ENCODE measurements around the gene TTC34.

Gene TTC34

GRCh38 chr1:2834146-2834475 lies 32.6 kb upstream of the TTC34 start:
- POLR2A ChIA-PET = no interaction called here
- CTCF ChIA-PET = no interaction called here
- no peak for DNase-seq (ENCODE audit: extremely low spot score)
- TF ChIP-seq ELF4 (IDR thresholded peaks at IDR 0.05) (no peak), BHLHE40 (IDR thresholded peaks at IDR 0.05; ENCODE audit: borderline replicate concordance) (no peak), LEF1 (IDR thresholded peaks at IDR 0.05; ENCODE audit: borderline replicate concordance) (no peak), TARDBP (IDR thresholded peaks at IDR 0.05) (no peak), ARNT (IDR thresholded peaks at IDR 0.05) (no peak), CTBP1 (IDR thresholded peaks at IDR 0.05; ENCODE audit: borderline replicate concordance) (no peak), HDGF (IDR thresholded peaks at IDR 0.05; ENCODE audit: borderline replicate concordance) (no peak), FOXK2 (IDR thresholded peaks at IDR 0.05) (no peak), SP1 (IDR thresholded peaks at IDR 0.05) (no peak), FOXM1 (IDR thresholded peaks at IDR 0.05; ENCODE audit: borderline replicate concordance) (no peak)

DNA sequence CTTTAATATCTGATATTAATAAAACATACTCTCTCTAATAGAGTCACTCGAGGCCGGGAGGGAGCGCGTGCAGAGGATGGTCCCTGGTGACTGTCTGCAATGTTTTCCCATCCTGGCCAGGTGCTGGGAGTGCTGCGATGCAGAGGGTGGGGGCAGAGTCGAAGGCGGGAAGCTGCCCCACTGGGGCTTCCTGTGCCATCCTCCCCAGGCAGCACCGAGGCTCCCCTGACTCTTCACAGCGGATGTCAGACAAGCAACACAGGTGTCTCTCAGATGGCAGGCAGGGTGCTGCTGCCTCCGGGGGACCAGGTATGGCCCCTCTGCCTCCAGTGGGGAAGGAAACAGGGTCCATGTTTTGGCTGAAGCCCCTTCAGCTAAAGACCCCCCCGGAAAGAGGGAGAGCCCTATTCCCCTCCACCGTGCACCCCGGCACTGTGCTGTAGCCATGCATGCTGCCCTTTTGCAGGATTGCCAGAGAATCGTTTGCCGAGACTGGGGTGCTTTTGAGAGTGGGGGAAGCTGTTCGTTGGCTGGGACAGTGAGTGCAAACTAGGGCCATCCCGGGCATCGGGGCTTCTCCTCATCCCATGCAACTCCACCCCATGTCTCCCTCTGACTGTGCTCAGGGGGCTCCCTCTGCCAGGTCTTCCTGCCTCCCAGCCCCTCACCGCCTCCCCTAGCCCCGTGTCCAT lies 32.1 kb upstream of the TTC34 start:
- no peak for TF ChIP-seq FOXA1 (IDR thresholded peaks at IDR 0.05)
- no peak for TF ChIP-seq FOXM1 (IDR thresholded peaks at IDR 0.05; ENCODE audit: borderline replicate concordance)
- no peak for TF ChIP-seq L3MBTL2 (conservative IDR thresholded peaks at IDR 0.05)
- TF ChIP-seq SUZ12 (IDR thresholded peaks at IDR 0.05) = no peak
- CTCF ChIA-PET = no interaction called here
- POLR2A ChIA-PET = no interaction called here
- DNase-seq (ENCODE audit: extremely low spot score) = no peak

DNA sequence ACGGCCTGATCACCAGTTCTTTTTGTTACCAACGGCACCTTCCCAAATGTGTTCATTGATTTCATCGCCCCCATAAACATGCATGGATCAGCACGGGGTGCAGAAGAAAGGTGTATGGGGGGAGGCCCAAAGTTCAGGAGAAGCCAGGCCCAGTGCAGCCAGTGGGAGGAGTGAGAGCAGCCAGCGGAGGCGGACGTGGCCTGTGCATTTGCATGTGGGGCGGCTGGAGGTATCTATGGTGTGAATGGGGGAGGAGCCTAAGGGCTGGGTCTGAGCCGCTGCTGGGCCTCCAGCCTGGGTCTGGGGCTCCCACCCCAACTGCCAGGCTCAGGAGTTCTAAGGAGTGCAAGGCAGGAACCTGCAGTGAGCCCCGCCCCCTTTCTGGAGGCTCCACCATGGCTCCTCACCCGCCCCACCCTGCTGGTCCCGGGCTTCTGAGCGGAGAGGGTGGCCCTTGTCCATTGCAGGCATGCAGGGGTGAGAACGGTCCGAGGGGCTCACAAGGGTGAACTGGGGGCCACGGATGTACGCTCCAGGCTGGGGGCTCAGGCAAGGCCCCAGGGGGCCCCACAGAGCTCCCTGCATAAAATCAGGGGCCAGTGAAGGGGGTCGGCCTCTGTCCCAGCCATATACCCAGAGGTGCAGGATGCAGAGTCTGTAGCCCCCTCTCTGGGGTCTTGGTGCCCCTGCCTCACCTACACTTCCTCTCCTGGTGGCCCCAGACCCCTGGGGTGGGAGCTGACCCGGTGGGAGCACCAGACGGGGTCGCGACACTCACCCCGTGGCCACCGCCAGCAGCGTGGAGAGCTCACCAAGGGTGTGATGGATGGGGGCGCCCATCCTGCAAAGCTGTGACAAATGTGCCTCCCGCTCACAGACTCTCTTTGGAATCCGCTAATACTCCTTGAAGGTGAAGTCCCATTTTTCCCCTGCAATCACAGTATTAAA lies 31.3 kb upstream of the TTC34 start:
- POLR2A ChIA-PET = no interaction called here
- CTCF ChIA-PET = no interaction called here
- TF ChIP-seq FOXA1 (IDR thresholded peaks at IDR 0.05) (no peak), ZNF384 (IDR thresholded peaks at IDR 0.05) (no peak), FOXK2 (IDR thresholded peaks at IDR 0.05) (no peak), SUZ12 (IDR thresholded peaks at IDR 0.05) (no peak)
- no peak for DNase-seq (ENCODE audit: extremely low spot score)

DNA sequence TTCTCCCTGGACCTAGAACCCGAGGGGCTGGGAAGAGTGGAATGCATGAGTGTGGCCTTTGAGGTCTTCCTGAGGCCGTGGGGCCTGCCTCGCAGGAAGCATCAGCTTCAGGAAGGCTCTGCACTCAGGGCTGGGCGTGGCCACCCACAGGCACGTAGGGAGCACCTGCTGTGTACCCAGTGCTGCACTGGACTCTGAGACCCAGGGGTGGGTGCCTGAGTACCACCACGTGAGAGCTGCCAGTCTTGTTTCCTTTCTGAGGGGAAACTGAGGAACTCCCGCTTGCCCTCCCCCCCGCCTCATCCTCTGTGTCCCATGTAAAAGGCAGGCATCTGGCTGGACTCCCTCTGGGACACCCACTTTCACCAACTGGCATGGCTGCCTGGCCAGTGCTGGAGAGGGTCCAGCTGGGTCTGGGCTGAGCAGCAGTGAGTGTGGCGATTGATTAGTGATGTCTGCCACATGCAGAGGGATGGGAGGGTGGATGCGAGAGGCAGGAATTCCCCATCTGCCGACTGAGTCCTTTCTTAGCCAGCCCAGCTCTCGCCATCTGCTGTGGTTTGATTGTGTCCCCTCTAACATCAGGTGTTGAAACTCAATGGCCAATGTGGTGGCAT lies 30.2 kb upstream of the TTC34 start:
- DNase-seq (ENCODE audit: extremely low spot score) = no peak
- CTCF ChIA-PET = no interaction called here
- POLR2A ChIA-PET = no interaction called here
- TF ChIP-seq NFRKB (IDR thresholded peaks at IDR 0.05) (no peak), ELF4 (IDR thresholded peaks at IDR 0.05) (no peak), FOXM1 (IDR thresholded peaks at IDR 0.05; ENCODE audit: borderline replicate concordance) (no peak), FOXA1 (IDR thresholded peaks at IDR 0.05) (no peak), CTBP1 (IDR thresholded peaks at IDR 0.05; ENCODE audit: borderline replicate concordance) (no peak), ARNT (IDR thresholded peaks at IDR 0.05) (no peak)

- ChIA-PET CTCF (no interaction called here), POLR2A (no interaction called here)
- DNase-seq (ENCODE audit: extremely low spot score) = no peak
- no peak for TF ChIP-seq L3MBTL2 (conservative IDR thresholded peaks at IDR 0.05)
- TF ChIP-seq FOXA1 (IDR thresholded peaks at IDR 0.05) = no peak
- no peak for TF ChIP-seq NFRKB (IDR thresholded peaks at IDR 0.05)
- TF ChIP-seq SUZ12 (IDR thresholded peaks at IDR 0.05) = no peak
- no peak for TF ChIP-seq FOXK2 (IDR thresholded peaks at IDR 0.05)
- TF ChIP-seq SP1 (IDR thresholded peaks at IDR 0.05) = no peak
- no peak for TF ChIP-seq ZNF384 (IDR thresholded peaks at IDR 0.05)
- TF ChIP-seq ELF4 (IDR thresholded peaks at IDR 0.05) = no peak
- TF ChIP-seq CTBP1 (IDR thresholded peaks at IDR 0.05; ENCODE audit: borderline replicate concordance) = no peak
- no peak for TF ChIP-seq TARDBP (IDR thresholded peaks at IDR 0.05)
These were observed 29.4 kb upstream of the TTC34 start for GRCh38 chr1:2830761-2831425.

GRCh38 chr1:2829846-2830615 lies 28.5 kb upstream of the TTC34 start:
- no peak for TF ChIP-seq BHLHE40 (IDR thresholded peaks at IDR 0.05; ENCODE audit: borderline replicate concordance)
- no peak for TF ChIP-seq L3MBTL2 (conservative IDR thresholded peaks at IDR 0.05)
- TF ChIP-seq LEF1 (IDR thresholded peaks at IDR 0.05; ENCODE audit: borderline replicate concordance) = no peak
- no peak for TF ChIP-seq ZNF384 (IDR thresholded peaks at IDR 0.05)
- TF ChIP-seq FOXK2 (IDR thresholded peaks at IDR 0.05) = no peak
- no peak for TF ChIP-seq SP1 (IDR thresholded peaks at IDR 0.05)
- TF ChIP-seq ELF4 (IDR thresholded peaks at IDR 0.05) = no peak
- TF ChIP-seq, protein P1, sequence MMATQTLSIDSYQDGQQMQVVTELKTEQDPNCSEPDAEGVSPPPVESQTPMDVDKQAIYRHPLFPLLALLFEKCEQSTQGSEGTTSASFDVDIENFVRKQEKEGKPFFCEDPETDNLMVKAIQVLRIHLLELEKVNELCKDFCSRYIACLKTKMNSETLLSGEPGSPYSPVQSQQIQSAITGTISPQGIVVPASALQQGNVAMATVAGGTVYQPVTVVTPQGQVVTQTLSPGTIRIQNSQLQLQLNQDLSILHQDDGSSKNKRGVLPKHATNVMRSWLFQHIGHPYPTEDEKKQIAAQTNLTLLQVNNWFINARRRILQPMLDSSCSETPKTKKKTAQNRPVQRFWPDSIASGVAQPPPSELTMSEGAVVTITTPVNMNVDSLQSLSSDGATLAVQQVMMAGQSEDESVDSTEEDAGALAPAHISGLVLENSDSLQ (IDR thresholded peaks at IDR 0.05) = no peak
- no peak for TF ChIP-seq NFRKB (IDR thresholded peaks at IDR 0.05)
- TF ChIP-seq ARNT (IDR thresholded peaks at IDR 0.05) = no peak
- TF ChIP-seq FOXM1 (IDR thresholded peaks at IDR 0.05; ENCODE audit: borderline replicate concordance) = no peak
- no peak for TF ChIP-seq CTBP1 (IDR thresholded peaks at IDR 0.05; ENCODE audit: borderline replicate concordance)
- TF ChIP-seq SUZ12 (IDR thresholded peaks at IDR 0.05) = no peak
- CTCF ChIA-PET = no interaction called here
- POLR2A ChIA-PET = no interaction called here
- DNase-seq (ENCODE audit: extremely low spot score) = no peak

Measured in HEK293T (cell line).